ENCODE measurements around the gene CDK17. TPM values are rescaled to one million over a fixed set of nuclear protein-coding genes. Genes with fewer than 3 reads are reported as not detected.
A peak's percentile ranks its signal among the peaks of the same experiment; 100 is the strongest.

CDK17 gene
- total and polyA plus RNA-seq, 4 donors = 13.7 to 130 (median 29.1) TPM

DNA sequence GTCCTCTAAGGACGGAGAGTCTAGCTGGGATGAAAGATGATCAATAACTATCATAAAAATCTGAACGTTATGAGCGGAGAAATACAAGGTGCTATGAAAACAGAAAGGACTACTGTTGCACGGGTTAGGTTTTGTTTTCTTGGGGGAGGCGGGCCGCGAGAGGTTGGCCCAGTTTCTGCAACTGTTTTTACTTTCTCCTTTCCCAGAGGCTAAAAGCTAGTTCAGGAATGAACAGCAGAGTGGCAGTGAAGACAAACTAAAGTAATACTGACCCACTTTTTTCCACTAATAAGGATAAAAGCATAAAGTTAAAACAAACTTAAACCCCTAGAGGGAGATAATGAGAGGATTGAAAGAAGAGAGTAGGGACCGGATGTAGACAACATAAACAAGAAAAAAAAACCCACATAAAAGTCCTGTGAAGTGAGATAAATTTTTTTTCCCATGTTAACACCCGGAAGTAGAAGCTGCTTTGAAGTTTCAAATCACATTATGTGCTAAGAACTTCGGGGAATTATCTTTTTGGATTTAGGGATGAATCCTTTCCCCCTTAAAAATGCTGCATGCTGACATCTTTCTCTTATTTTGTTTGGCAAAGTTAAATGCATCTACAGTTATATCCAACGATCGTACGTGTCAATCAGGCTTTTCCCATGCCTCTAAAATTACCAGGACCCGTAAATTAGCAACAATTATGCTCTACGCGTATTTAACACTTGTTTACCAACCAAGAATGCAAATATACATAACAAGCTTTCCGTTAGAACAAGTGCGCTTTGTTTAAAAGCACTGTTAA, 1.0 kb upstream of the CDK17 start:
- WGBS, 2 donors = 9 to 18% methylated on average over 18 of the region's 18 CpGs
- ATAC-seq (ENCODE audit: insufficient read depth, low FRiP score) (no peak), DNase-seq (peak; percentile 43 to 93 (median 93))
- Histone ChIP-seq H3K27ac (ENCODE audit: low read depth in 1 of 2, low read length in 1 of 2) (peak overlapping the region; percentile 88 to 91), H3K4me3 (peak overlapping the region; percentile 61), H3K9ac (ENCODE audit: insufficient read depth in 1 of 2, low read length in 2 of 2) (peak overlapping the region; percentile 66 to 93), H3K9me3 (ENCODE audit: control insufficient read depth in 4 of 4, insufficient read depth in 3 of 4, low read length in 3 of 4) (no peaks in the 10 kb centered on the region), H3K36me3 (ENCODE audit: control insufficient read depth in 4 of 4, insufficient read depth in 4 of 4, low read length in 4 of 4) (no peaks in the 10 kb centered on the region), H3K4me1 (ENCODE audit: control insufficient read depth in 5 of 5, insufficient read depth in 5 of 5, low read length in 5 of 5) (peaks cover 0 to 24% (median 9%) of the 10 kb centered on the region in 5 donors), H3K27me3 (ENCODE audit: control insufficient read depth in 3 of 3, insufficient read depth in 3 of 3, low read length in 2 of 3) (no peaks in the 10 kb centered on the region)
- TF ChIP-seq, protein P1, sequence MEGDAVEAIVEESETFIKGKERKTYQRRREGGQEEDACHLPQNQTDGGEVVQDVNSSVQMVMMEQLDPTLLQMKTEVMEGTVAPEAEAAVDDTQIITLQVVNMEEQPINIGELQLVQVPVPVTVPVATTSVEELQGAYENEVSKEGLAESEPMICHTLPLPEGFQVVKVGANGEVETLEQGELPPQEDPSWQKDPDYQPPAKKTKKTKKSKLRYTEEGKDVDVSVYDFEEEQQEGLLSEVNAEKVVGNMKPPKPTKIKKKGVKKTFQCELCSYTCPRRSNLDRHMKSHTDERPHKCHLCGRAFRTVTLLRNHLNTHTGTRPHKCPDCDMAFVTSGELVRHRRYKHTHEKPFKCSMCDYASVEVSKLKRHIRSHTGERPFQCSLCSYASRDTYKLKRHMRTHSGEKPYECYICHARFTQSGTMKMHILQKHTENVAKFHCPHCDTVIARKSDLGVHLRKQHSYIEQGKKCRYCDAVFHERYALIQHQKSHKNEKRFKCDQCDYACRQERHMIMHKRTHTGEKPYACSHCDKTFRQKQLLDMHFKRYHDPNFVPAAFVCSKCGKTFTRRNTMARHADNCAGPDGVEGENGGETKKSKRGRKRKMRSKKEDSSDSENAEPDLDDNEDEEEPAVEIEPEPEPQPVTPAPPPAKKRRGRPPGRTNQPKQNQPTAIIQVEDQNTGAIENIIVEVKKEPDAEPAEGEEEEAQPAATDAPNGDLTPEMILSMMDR (IDR thresholded peaks at IDR 0.05; ENCODE audit: control extremely low read depth, extremely low read depth) = no peak

- DNase-seq (peak in 2 of 3 donors; percentile 63 to 78), ATAC-seq (ENCODE audit: insufficient read depth, low FRiP score) (peak; percentile 1)
- Histone ChIP-seq H3K27ac (ENCODE audit: low read depth in 1 of 2, low read length in 1 of 2) (peak overlapping the region; percentile 88 to 91), H3K4me1 (ENCODE audit: control insufficient read depth in 5 of 5, insufficient read depth in 5 of 5, low read length in 5 of 5) (peaks cover 0 to 24% (median 9%) of the 10 kb centered on the region in 5 donors), H3K4me3 (peak overlapping the region; percentile 61), H3K36me3 (ENCODE audit: control insufficient read depth in 4 of 4, insufficient read depth in 4 of 4, low read length in 4 of 4) (no peaks in the 10 kb centered on the region), H3K9me3 (ENCODE audit: control insufficient read depth in 4 of 4, insufficient read depth in 3 of 4, low read length in 3 of 4) (no peaks in the 10 kb centered on the region), H3K9ac (ENCODE audit: insufficient read depth in 1 of 2, low read length in 2 of 2) (peak overlapping the region; percentile 66 to 93), H3K27me3 (ENCODE audit: control insufficient read depth in 3 of 3, insufficient read depth in 3 of 3, low read length in 2 of 3) (no peaks in the 10 kb centered on the region)
- TF ChIP-seq, protein P1 (IDR thresholded peaks at IDR 0.05; ENCODE audit: control extremely low read depth, extremely low read depth) = no peak
- WGBS, 2 donors = 0 to 1% methylated on average over 19 to 20 of the region's 20 CpGs
Observed at GRCh38 chr12:96400631-96401075, 414 bp upstream of the CDK17 start.

DNA sequence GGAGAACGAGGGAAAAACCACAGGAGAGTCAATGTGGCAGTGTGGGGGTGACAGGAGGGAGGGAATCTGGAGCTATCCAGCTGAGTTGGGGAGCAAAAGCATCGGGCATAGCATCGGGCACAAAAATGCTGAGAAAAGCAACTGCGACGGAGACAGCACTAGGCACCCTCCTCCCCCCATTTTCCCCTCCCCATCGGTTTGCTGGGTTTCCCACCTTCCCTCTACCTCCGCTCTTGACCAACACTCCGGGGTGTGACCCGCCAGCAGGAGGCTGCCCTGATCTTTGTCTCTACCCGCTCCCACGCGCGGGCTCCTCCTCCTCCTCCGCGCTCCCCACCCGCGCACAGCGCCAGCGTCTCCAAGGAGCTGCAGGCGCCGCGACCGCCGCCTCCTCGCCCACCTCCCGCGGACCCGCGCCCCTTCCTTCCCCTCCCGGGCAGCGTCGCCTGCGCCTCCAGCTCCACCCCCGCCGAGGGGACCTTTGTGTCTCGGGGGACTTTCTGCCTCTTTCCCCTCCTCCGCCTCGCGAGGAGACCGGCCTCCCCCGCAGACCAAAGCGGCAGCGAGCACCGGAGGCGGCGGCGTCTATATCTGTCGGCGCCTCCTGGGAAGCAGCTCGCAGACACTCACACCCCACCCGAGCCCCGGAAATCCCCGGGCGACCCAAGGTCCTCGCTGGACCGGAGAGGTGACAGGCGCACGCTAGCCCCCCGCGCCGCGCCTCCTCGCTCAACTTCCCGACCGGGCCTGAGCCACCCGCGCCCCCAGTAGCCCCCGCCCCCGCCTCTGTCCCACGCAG, 920 bp downstream of the CDK17 start:
- peak overlapping the region; percentile 78 for H3K4me3 ChIP-seq
- no peaks in the 10 kb centered on the region for H3K27me3 ChIP-seq (ENCODE audit: control insufficient read depth in 3 of 3, insufficient read depth in 3 of 3, low read length in 2 of 3)
- H3K27ac ChIP-seq (ENCODE audit: low read depth in 1 of 2, low read length in 1 of 2) = peak overlapping the region; percentile 99 to 100
- ATAC-seq (ENCODE audit: insufficient read depth, low FRiP score) = peak; percentile 51
- H3K4me1 ChIP-seq (ENCODE audit: control insufficient read depth in 5 of 5, insufficient read depth in 5 of 5, low read length in 5 of 5) = peaks cover 0 to 24% (median 9%) of the 10 kb centered on the region in 5 donors
- 0 to 1% methylated on average over 60 to 70 of the region's 70 CpGs for WGBS, 2 donors
- no peaks in the 10 kb centered on the region for H3K9me3 ChIP-seq (ENCODE audit: control insufficient read depth in 4 of 4, insufficient read depth in 3 of 4, low read length in 3 of 4)
- TF ChIP-seq, protein P1 (IDR thresholded peaks at IDR 0.05; ENCODE audit: control extremely low read depth, extremely low read depth) = no peak
- H3K36me3 ChIP-seq (ENCODE audit: control insufficient read depth in 4 of 4, insufficient read depth in 4 of 4, low read length in 4 of 4) = no peaks in the 10 kb centered on the region
- DNase-seq = peak; percentile 74 to 80 (median 78)
- H3K9ac ChIP-seq (ENCODE audit: insufficient read depth in 1 of 2, low read length in 2 of 2) = peak overlapping the region; percentile 74 to 95

All from lung (tissue), 12 donors.